Kidney epithelial cell (primary cell): ENCODE measurements around the gene TBXAS1. TPM values are rescaled to one million over a fixed set of nuclear protein-coding genes. Genes with fewer than 3 reads are reported as not detected.

Source experiments
- DNase-seq: peaks from one replicate; pipeline ENCODE4 v3.0.0-alpha.2; 2010; ENCODE audit warnings: low read depth
- H3K27me3 ChIP-seq: 2 replicates; pipeline ENCODE4 v1.6.0; 2011; ENCODE audit warnings: low read length; ENCODE audit not compliant: control insufficient read depth, insufficient read depth
- H3K36me3 ChIP-seq: 2 replicates; pipeline ENCODE4 v1.5.1; 2011; ENCODE audit warnings: low read length; ENCODE audit not compliant: control insufficient read depth, insufficient read depth
- H3K4me3 ChIP-seq: 2 replicates; pipeline ENCODE4 v1.5.1; 2011; ENCODE audit warnings: low read depth, mild to moderate bottlenecking, control low read depth, low read length
- CTCF ChIP-seq: IDR thresholded peaks from 2 replicates; pipeline ENCODE4 v1.5.1; 2011; ENCODE audit warnings: mild to moderate bottlenecking, moderate library complexity, low read length, control low read depth, inconsistent platforms; ENCODE audit not compliant: insufficient read depth, poor library complexity, severe bottlenecking
- total RNA-seq: library from RNA; depleted of rRNA; stranded (reverse); fragments of >200 nt; gene quantifications from 2 replicates; pipeline ENCODE4 v1.2.3, GENCODE V29; 2015

TBXAS1 gene
- total RNA-seq, 1 donor from 2014 or later = 7.8 TPM

DNA sequence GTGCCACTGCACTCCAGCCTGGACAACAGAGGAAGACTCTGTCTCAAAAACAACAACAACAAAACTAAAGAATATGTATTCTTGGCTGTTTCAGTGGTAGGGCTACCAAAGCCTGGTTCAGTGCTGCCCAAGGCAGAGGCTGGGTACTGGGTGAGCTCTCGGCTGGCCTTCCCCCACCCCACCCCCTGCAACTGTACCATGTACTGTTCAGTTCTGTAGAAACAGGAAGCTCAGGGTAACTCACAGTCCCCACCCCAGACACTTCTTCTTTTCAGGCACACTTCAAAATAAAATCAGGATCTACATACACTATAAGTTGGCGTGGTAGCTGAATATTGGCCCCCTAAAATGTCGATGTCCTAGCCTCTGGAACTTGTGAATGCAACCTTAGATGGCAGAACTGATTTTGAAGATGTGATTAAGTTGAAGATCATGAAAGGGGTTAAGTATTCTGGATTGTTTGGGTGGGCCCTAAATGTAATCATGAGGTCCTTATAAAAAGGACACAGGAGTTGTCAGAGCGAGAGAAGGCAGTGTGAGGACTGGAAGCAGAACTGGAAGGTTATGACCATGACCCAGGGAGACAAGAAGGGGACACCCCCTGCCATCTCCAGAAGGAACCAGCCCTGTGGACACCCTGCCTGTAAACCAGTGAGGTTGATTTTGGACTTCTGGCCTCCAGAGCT, 31.2 kb downstream of the TBXAS1 start:
- DNase-seq = no peak
- Histone ChIP-seq H3K4me3 (no peak overlapping the region), H3K36me3 (no peaks in the 10 kb centered on the region), H3K27me3 (no peaks in the 10 kb centered on the region)
- TF ChIP-seq CTCF = no peak

DNA sequence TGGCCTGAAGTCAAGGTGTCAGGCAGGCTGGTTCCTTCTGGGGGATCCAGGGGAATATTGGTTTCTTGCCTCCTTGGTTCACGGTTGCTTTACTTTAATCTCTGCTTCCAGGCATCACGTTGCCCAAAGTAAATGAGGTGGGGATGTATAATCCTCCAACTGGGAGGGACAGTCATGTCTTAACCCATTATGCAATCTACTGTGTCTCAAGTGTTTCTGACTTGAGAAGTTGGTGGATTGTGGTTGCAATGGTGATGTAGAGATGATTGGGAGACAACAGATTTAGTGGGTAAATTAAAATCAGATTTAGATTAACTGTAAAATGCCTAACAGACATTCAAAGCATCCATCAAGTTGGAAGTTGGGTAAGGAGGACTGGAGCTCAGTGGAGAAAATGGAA, 32.7 kb downstream of the TBXAS1 start:
- TF ChIP-seq CTCF = no peak

DNA sequence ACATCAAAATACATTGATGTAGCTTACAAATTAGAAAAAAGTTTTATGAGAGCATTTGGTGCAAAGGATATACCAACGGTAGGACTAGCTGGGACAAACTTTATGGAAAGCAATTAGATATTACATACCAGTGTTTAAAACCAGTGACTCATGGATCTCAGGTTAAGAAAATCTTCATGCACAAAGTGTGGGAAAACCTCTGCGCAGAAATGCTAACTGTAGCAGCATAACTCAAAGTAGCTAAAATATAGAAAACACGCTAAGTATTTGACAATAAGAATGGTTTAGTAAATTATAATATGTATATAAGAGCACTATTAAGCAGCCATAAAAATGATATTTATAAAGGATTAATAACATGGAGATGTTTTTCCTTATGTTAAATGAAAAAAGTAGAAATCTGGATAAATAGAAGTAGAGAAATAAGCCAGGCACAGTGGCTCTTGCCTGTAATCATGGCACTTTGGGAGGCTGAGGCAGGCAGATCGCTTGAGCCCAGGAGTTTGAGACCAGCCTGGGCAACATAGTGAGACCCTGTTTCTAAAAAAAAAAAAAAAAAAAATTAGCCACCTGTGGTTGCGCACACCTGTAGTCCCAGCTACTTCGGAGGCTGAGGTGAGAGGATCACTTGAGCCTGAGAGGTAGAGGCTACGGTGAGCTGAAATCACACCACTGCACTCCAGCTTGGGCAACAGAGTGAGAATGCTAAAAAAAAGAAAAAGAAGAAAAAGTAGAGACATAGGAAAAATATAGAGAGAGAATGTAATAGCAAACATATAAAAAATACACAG, 37.2 kb downstream of the TBXAS1 start:
- DNase-seq = no peak
- H3K4me3 ChIP-seq = no peak overlapping the region
- no peaks in the 10 kb centered on the region for H3K36me3 ChIP-seq
- no peak for TF ChIP-seq CTCF
- no peaks in the 10 kb centered on the region for H3K27me3 ChIP-seq

More for the DNA sequence above, 32.7 kb downstream of the TBXAS1 start:
- Histone ChIP-seq H3K36me3 (no peaks in the 10 kb centered on the region), H3K27me3 (no peaks in the 10 kb centered on the region), H3K4me3 (no peak overlapping the region)
- no peak for DNase-seq

DNA sequence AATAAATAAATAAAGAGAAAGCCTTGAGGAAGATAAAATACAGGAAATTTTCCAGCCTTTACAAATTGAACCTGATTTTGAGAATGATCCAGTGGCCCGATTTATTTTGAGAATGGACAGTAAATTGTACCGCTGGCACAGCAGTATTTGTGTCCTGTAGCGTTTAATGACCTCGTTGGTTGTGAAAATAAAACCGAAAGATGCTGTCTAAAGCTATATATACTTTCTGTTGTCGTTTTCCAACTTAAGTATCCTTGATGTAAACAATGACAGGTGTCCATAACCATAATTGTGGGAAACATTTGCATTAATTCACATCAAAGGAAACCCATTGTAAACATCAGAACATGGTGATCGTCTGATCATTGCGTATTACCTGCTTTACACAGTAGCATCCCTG, 38.8 kb downstream of the TBXAS1 start:
- TF ChIP-seq CTCF = no peak
- Histone ChIP-seq H3K27me3 (no peaks in the 10 kb centered on the region), H3K36me3 (no peaks in the 10 kb centered on the region), H3K4me3 (no peak overlapping the region)
- DNase-seq = no peak

DNA sequence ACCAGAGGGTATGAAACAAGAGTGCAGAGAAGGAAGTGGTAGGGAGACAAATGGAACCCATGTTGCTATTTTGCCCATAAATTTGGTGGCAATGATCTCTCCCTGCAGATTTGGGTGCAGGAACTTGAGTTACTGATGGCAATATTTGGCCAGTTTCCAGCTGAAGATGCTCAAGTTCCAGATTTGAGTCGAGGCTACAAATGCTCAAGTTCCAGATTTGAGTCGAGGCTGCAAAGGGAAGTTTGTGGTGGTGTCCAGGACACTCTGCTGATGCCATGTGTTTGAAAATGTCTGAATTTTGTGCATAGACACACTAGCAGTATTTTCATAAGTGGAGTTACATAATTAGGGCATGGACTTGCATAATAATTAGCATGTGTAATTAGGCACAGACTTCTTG, 40.8 kb downstream of the TBXAS1 start:
- Histone ChIP-seq H3K27me3 (no peaks in the 10 kb centered on the region), H3K4me3 (no peak overlapping the region), H3K36me3 (peaks cover 1% of the 10 kb centered on the region)
- TF ChIP-seq CTCF = no peak
- no peak for DNase-seq

DNA sequence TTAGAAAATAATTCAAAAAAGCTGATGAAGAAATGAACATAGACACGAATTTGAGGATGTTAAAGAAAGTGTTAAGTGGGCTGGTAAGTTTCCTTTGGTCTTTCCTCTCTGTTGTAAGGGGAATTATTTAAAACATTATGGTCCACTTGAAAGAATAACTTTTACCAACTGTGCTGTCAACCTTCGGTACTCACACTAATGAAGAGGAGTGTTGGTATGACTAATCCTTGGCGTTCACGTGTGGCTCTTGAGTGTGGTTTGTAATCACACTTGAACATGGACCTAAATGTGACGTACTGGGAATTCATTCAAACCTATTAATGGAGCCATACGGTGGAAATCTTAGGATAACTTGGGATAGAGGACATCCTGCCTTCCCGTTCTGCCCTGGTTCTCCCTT, 41.3 kb downstream of the TBXAS1 start:
- H3K4me3 ChIP-seq = no peak overlapping the region
- TF ChIP-seq CTCF = no peak
- no peaks in the 10 kb centered on the region for H3K27me3 ChIP-seq
- peaks cover 1% of the 10 kb centered on the region for H3K36me3 ChIP-seq
- no peak for DNase-seq
